HCT116 (cell line): ENCODE results near the gene AGPS. TPM values are rescaled to one million over a fixed set of nuclear protein-coding genes. Genes with fewer than 3 reads are reported as not detected.

Source experiments
- ATAC-seq: fragments of 200-7000 bp; cut with Tn5 transposase; 2 replicates; pipeline ENCODE4 v1.9.1; 2020; ENCODE audit warnings: mild to moderate bottlenecking, moderate library complexity
- BruUV-seq: library from RNA; stranded (reverse); fragments of 400-500 nt; replicated peaks from 2 replicates; lab custom pipeline; 2021; lab: Mats Ljungman, UMichigan
- CTCF ChIA-PET: fragments of 300-600 bp; sonication (Branson Sonifier 250); formaldehyde crosslinking; loops from one replicate; lab custom pipeline; 2021; ENCODE audit warnings: antibody characterized with exemption; lab: Charles Lee
- POLR2A ChIA-PET: fragments of 300-600, 350-600 bp; sonication (Branson Sonifier 250); formaldehyde crosslinking; loops from one replicate; lab custom pipeline; 2021; ENCODE audit warnings: antibody characterized with exemption; lab: Charles Lee
- RAD21 ChIA-PET, 2 experiments: fragments of 300-600 bp; sonication (Branson Sonifier 250); formaldehyde crosslinking; loops; one replicate each; lab custom pipeline; 2023; ENCODE audit warnings: low total read pairs in 2 of 2; ENCODE audit not compliant: uncharacterized antibody in 2 of 2, unreplicated experiment in 2 of 2, low non-redundant PET in 1 of 2; lab: Charles Lee
- DNase-seq: peaks from one replicate; pipeline ENCODE4 v3.0.0-alpha.2; 2010; ENCODE audit warnings: low read depth, low spot score
- H2AFZ ChIP-seq: fragments of 200-600 bp; shearing (Covaris generic), sonication (generic); 2 replicates; pipeline ENCODE4 v1.6.1; 2017; ENCODE audit warnings: low read depth, mixed run types, mixed read lengths, antibody characterized with exemption, low read length; ENCODE audit not compliant: poor library complexity, severe bottlenecking
- H3K27ac ChIP-seq: 2 replicates; pipeline ENCODE4 v1.5.1; 2012; ENCODE audit warnings: low read depth, low read length
- H3K27me3 ChIP-seq: fragments of 200-600 bp; sonication (generic); 2 replicates; pipeline ENCODE4 v1.6.1; 2016; ENCODE audit warnings: mixed run types, low read length, mixed read lengths; ENCODE audit not compliant: insufficient read depth
- H3K36me3 ChIP-seq, 2 experiments: fragments of 200-500 bp in 1 of 2; fragments of 200-600 bp in 1 of 2; sonication (Bioruptor generic) in 1 of 2; sonication (generic) in 1 of 2; 2 replicates each; pipeline versions ENCODE4 v1.5.1 to v1.6.1; 2014 to 2016; ENCODE audit warnings: low read length in 2 of 2, inconsistent platforms in 1 of 2, mixed read lengths in 1 of 2, mixed run types in 1 of 2; ENCODE audit not compliant: insufficient read depth in 2 of 2, control insufficient read depth in 1 of 2
- H3K4me1 ChIP-seq, 2 experiments: fragments of 200-600 bp in 1 of 2; sonication (generic) in 1 of 2; 2 replicates each; pipeline versions ENCODE4 v1.5.1 to v1.6.1; 2012 to 2017; ENCODE audit warnings: low read length in 2 of 2, inconsistent platforms in 1 of 2, mild to moderate bottlenecking in 1 of 2, mixed read lengths in 1 of 2, mixed run types in 1 of 2, moderate library complexity in 1 of 2; ENCODE audit not compliant: insufficient read depth in 2 of 2, control insufficient read depth in 1 of 2
- H3K4me2 ChIP-seq: fragments of 200-600 bp; sonication (generic); 2 replicates; pipeline ENCODE4 v1.6.1; 2017; ENCODE audit warnings: mixed run types, low read length, mixed read lengths
- H3K4me3 ChIP-seq, 2 experiments: fragments of 200-600 bp in 1 of 2; sonication (generic) in 1 of 2; replicated peaks in 1 of 2; 2 replicates each; pipeline ENCODE4 v1.5.1; 2011 to 2016; ENCODE audit warnings: low read length in 2 of 2, control low read depth in 1 of 2, low read depth in 1 of 2, mild to moderate bottlenecking in 1 of 2, mixed read lengths in 1 of 2, mixed run types in 1 of 2
- H3K79me2 ChIP-seq: fragments of 200-600 bp; sonication (generic); 2 replicates; pipeline ENCODE4 v1.6.1; 2017; ENCODE audit warnings: mild to moderate bottlenecking, mixed run types, low read length, moderate library complexity, mixed read lengths; ENCODE audit not compliant: insufficient read depth
- H3K9ac ChIP-seq: fragments of 200-600 bp; sonication (generic); 2 replicates; pipeline ENCODE4 v1.6.1; 2016; ENCODE audit warnings: low read length, mixed read lengths
- H3K9me2 ChIP-seq: fragments of 200-600 bp; sonication (generic), shearing (Covaris generic); 2 replicates; pipeline ENCODE4 v1.6.1; 2017; ENCODE audit warnings: mixed run types, mild to moderate bottlenecking, moderate library complexity; ENCODE audit not compliant: insufficient read depth
- H3K9me3 ChIP-seq, 2 experiments: fragments of 200-500 bp in 1 of 2; fragments of 200-600 bp in 1 of 2; sonication (Bioruptor generic) in 1 of 2; sonication (generic) in 1 of 2; 2 replicates each; pipeline ENCODE4 v1.6.1; 2014 to 2017; ENCODE audit warnings: low read length in 2 of 2, mixed read lengths in 2 of 2, inconsistent platforms in 1 of 2, low read depth in 1 of 2, mild to moderate bottlenecking in 1 of 2, mixed run types in 1 of 2, moderate library complexity in 1 of 2; ENCODE audit not compliant: control insufficient read depth in 1 of 2, insufficient read depth in 1 of 2
- H4K20me1 ChIP-seq: fragments of 200-600 bp; sonication (generic), shearing (Covaris generic); 2 replicates; pipeline ENCODE4 v1.6.1; 2017; ENCODE audit warnings: mixed run types, mild to moderate bottlenecking, moderate library complexity; ENCODE audit not compliant: insufficient read depth
- CBX3 ChIP-seq: IDR thresholded peaks from 2 replicates; pipeline ENCODE4 v1.6.1; 2012; ENCODE audit warnings: low read depth
- CTCF ChIP-seq, 3 experiments: fragments of 200-600 bp in 1 of 3; sonication (generic) in 1 of 3; IDR thresholded peaks in 2 of 3; conservative IDR thresholded peaks in 1 of 3; 2 replicates each; pipeline ENCODE4 v1.5.1; 2012 to 2017; ENCODE audit warnings: low read depth in 2 of 3, low read length in 2 of 3, antibody characterized with exemption in 1 of 3, borderline replicate concordance in 1 of 3, control low read depth in 1 of 3, mild to moderate bottlenecking in 1 of 3, mixed read lengths in 1 of 3, mixed run types in 1 of 3, moderate library complexity in 1 of 3; ENCODE audit not compliant: insufficient read depth in 1 of 3
- EGR1 ChIP-seq: IDR thresholded peaks from 2 replicates; pipeline ENCODE4 v1.6.1; 2012; ENCODE audit warnings: low read depth
- EZH2 ChIP-seq: fragments of 200-600 bp; sonication (generic); IDR thresholded peaks from 2 replicates; pipeline ENCODE4 v1.6.1; 2017; ENCODE audit warnings: antibody characterized with exemption, mixed run types
- FOSL1 ChIP-seq: IDR thresholded peaks from 2 replicates; pipeline ENCODE4 v1.6.1; 2012; ENCODE audit warnings: low read depth
- SIN3A ChIP-seq: IDR thresholded peaks from 2 replicates; pipeline ENCODE4 v1.6.1; 2012; ENCODE audit warnings: low read depth
- SP1 ChIP-seq: IDR thresholded peaks from 2 replicates; pipeline ENCODE4 v1.6.1; 2012; ENCODE audit warnings: low read depth
- ZBTB33 ChIP-seq: IDR thresholded peaks from 2 replicates; pipeline ENCODE4 v1.6.1; 2011; ENCODE audit warnings: mild to moderate bottlenecking, low read length, moderate library complexity; ENCODE audit not compliant: insufficient replicate concordance; ENCODE audit errors: extremely low read depth
- ZFX ChIP-seq: fragments of 450-650 bp; IDR thresholded peaks from 2 replicates; pipeline ENCODE4 v1.6.1; 2017
- ZNF274 ChIP-seq: fragments of 200-500 bp; sonication (Bioruptor generic); IDR thresholded peaks from 2 replicates; pipeline ENCODE4 v1.6.1; 2014; ENCODE audit warnings: mild to moderate bottlenecking, low read depth, low read length, inconsistent platforms
- intact Hi-C: fragments of 100-400 bp; cut with micrococcal nuclease; formaldehyde crosslinking; loops from 2 replicates; pipeline ENCODE4 v1.10.0; 2022
- total RNA-seq: library from RNA; stranded (reverse); gene quantifications from one replicate; pipeline ENCODE4 v1.2.1, GENCODE V29; 2021; ENCODE audit not compliant: unreplicated experiment

Gene AGPS
- total RNA-seq, 1 experiment from 2014 or later = 66.6 TPM

- Histone ChIP-seq H3K27me3 (no peaks in the 10 kb centered on the region), H3K4me1 (no peaks in the 10 kb centered on the region), H3K9ac (no peak overlapping the region), H3K79me2 (no peaks in the 10 kb centered on the region), H3K9me3 (no peaks in the 10 kb centered on the region), H3K36me3 (no peaks in the 10 kb centered on the region), H3K27ac (no peak overlapping the region), H3K4me3 (no peak overlapping the region), H3K9me2 (no peaks in the 10 kb centered on the region), H3K4me2 (no peak overlapping the region), H2AFZ (no peak overlapping the region), H4K20me1 (no peaks in the 10 kb centered on the region)
- RAD21 ChIA-PET = no interaction called here
- TF ChIP-seq ZNF274 = no peak
- no peak for TF ChIP-seq EZH2
- no peak for TF ChIP-seq CBX3
- TF ChIP-seq ZBTB33 = no peak
- no peak for TF ChIP-seq ZFX
- TF ChIP-seq FOSL1 = no peak
- TF ChIP-seq SIN3A = no peak
- TF ChIP-seq CTCF (IDR thresholded peaks at IDR 0.05 in 2 of 3, conservative IDR thresholded peaks at IDR 0.05 in 1 of 3; ENCODE audit: borderline replicate concordance in 1 of 3, insufficient read depth in 1 of 3, low read depth in 2 of 3, low read length in 2 of 3) = no peak
- TF ChIP-seq EGR1 = no peak
- TF ChIP-seq SP1 = no peak
- POLR2A ChIA-PET = no interaction called here
- BruUV-seq = no TSS peak
- intact Hi-C loops = no loop called here
- DNase-seq = no peak
- no peak for ATAC-seq
- CTCF ChIA-PET = no interaction called here
Observed at GRCh38 chr2:177528351-177528933, 135.9 kb downstream of the AGPS start.
